ENCODE measurements around the gene WNT5B.
A peak's percentile ranks its signal among the peaks of the same experiment; 100 is the strongest.

WNT5B gene

GRCh38 chr12:1616233-1617066 is 12.6 kb upstream of the WNT5B start:
- FAIRE-seq (peak; percentile 87), DNase-seq (ENCODE audit: insufficient read length) (no peak)
- no peak for TF ChIP-seq POLR2A (IDR thresholded peaks at IDR 0.05; ENCODE audit: low read depth, low read length)
- TF ChIP-seq POLR2AphosphoS5 (IDR thresholded peaks at IDR 0.05; ENCODE audit: low read depth, low read length): no peak
- no peak for TF ChIP-seq TAF1 (IDR thresholded peaks at IDR 0.05; ENCODE audit: borderline replicate concordance, low read depth, low read length)

GRCh38 chr12:1618489-1618888 is 10.5 kb upstream of the WNT5B start:
- TF ChIP-seq POLR2AphosphoS5 (IDR thresholded peaks at IDR 0.05; ENCODE audit: low read depth, low read length): no peak
- TF ChIP-seq TAF1 (IDR thresholded peaks at IDR 0.05; ENCODE audit: borderline replicate concordance, low read depth, low read length): no peak
- no peak for TF ChIP-seq POLR2A (IDR thresholded peaks at IDR 0.05; ENCODE audit: low read depth, low read length)
- FAIRE-seq (no peak), DNase-seq (ENCODE audit: insufficient read length) (no peak)

GRCh38 chr12:1619159-1619558 is 9.9 kb upstream of the WNT5B start:
- no peak for DNase-seq (ENCODE audit: insufficient read length)
- no peak for TF ChIP-seq TAF1 (IDR thresholded peaks at IDR 0.05; ENCODE audit: borderline replicate concordance, low read depth, low read length)
- no peak for TF ChIP-seq POLR2A (IDR thresholded peaks at IDR 0.05; ENCODE audit: low read depth, low read length)
- no peak for TF ChIP-seq POLR2AphosphoS5 (IDR thresholded peaks at IDR 0.05; ENCODE audit: low read depth, low read length)
- no peak for FAIRE-seq

GRCh38 chr12:1619587-1619986 is 9.4 kb upstream of the WNT5B start:
- TF ChIP-seq POLR2AphosphoS5 (IDR thresholded peaks at IDR 0.05; ENCODE audit: low read depth, low read length) (no peak), TAF1 (IDR thresholded peaks at IDR 0.05; ENCODE audit: borderline replicate concordance, low read depth, low read length) (no peak), POLR2A (IDR thresholded peaks at IDR 0.05; ENCODE audit: low read depth, low read length) (no peak)
- FAIRE-seq (peak; percentile 85), DNase-seq (ENCODE audit: insufficient read length) (peak; percentile 49)

- TF ChIP-seq POLR2A (IDR thresholded peaks at IDR 0.05; ENCODE audit: low read depth, low read length) (no peak), TAF1 (IDR thresholded peaks at IDR 0.05; ENCODE audit: borderline replicate concordance, low read depth, low read length) (no peak), POLR2AphosphoS5 (IDR thresholded peaks at IDR 0.05; ENCODE audit: low read depth, low read length) (no peak)
- FAIRE-seq: no peak
These were observed 8.9 kb upstream of the WNT5B start for GRCh38 chr12:1620092-1620491.

GRCh38 chr12:1622406-1622805 is 6.6 kb upstream of the WNT5B start:
- FAIRE-seq: no peak
- no peak for DNase-seq (ENCODE audit: insufficient read length)
- no peak for TF ChIP-seq POLR2A (IDR thresholded peaks at IDR 0.05; ENCODE audit: low read depth, low read length)
- no peak for TF ChIP-seq POLR2AphosphoS5 (IDR thresholded peaks at IDR 0.05; ENCODE audit: low read depth, low read length)
- TF ChIP-seq TAF1 (IDR thresholded peaks at IDR 0.05; ENCODE audit: borderline replicate concordance, low read depth, low read length): no peak

More at GRCh38 chr12:1620092-1620491, 8.9 kb upstream of the WNT5B start:
- no peak for DNase-seq (ENCODE audit: insufficient read length)

- TF ChIP-seq POLR2AphosphoS5 (IDR thresholded peaks at IDR 0.05; ENCODE audit: low read depth, low read length): no peak
- TF ChIP-seq POLR2A (IDR thresholded peaks at IDR 0.05; ENCODE audit: low read depth, low read length): no peak
- TF ChIP-seq TAF1 (IDR thresholded peaks at IDR 0.05; ENCODE audit: borderline replicate concordance, low read depth, low read length): no peak
- DNase-seq (ENCODE audit: insufficient read length) (peak; percentile 39), FAIRE-seq (no peak)
These were observed 504 bp downstream of the WNT5B start for GRCh38 chr12:1629338-1630132.

- peak; percentile 34 for DNase-seq (ENCODE audit: insufficient read length)
- TF ChIP-seq POLR2AphosphoS5 (IDR thresholded peaks at IDR 0.05; ENCODE audit: low read depth, low read length): no peak
- no peak for TF ChIP-seq POLR2A (IDR thresholded peaks at IDR 0.05; ENCODE audit: low read depth, low read length)
- TF ChIP-seq TAF1 (IDR thresholded peaks at IDR 0.05; ENCODE audit: borderline replicate concordance, low read depth, low read length): no peak
- peak; percentile 38 for FAIRE-seq
These were observed 1.2 kb downstream of the WNT5B start for GRCh38 chr12:1630133-1630826.

GRCh38 chr12:1630827-1631591 is 2.0 kb downstream of the WNT5B start:
- no peak for DNase-seq (ENCODE audit: insufficient read length)
- TF ChIP-seq TAF1 (IDR thresholded peaks at IDR 0.05; ENCODE audit: borderline replicate concordance, low read depth, low read length) (no peak), POLR2A (IDR thresholded peaks at IDR 0.05; ENCODE audit: low read depth, low read length) (no peak), POLR2AphosphoS5 (IDR thresholded peaks at IDR 0.05; ENCODE audit: low read depth, low read length) (no peak)
- no peak for FAIRE-seq

- FAIRE-seq: no peak
- TF ChIP-seq POLR2AphosphoS5 (IDR thresholded peaks at IDR 0.05; ENCODE audit: low read depth, low read length) (no peak), POLR2A (IDR thresholded peaks at IDR 0.05; ENCODE audit: low read depth, low read length) (no peak), TAF1 (IDR thresholded peaks at IDR 0.05; ENCODE audit: borderline replicate concordance, low read depth, low read length) (no peak)
- DNase-seq (ENCODE audit: insufficient read length): no peak
These were observed 3.7 kb downstream of the WNT5B start for GRCh38 chr12:1632702-1633101.

All from GM12892 (cell line).